K562 (cell line): ENCODE results near the gene ERBB4. TPM values are rescaled to one million over a fixed set of nuclear protein-coding genes. Genes with fewer than 3 reads are reported as not detected.

Experiments
- ATAC-seq: fragments of 200-7000 bp; cut with Tn5 transposase; 3 replicates; pipeline ENCODE4 v1.9.1; 2020; ENCODE audit warnings: moderate library complexity
- BruUV-seq: library from RNA; stranded (reverse); fragments of 400-500 nt; replicated peaks from 2 replicates; lab custom pipeline; 2021; lab: Mats Ljungman, UMichigan
- CTCF ChIA-PET: fragments of 300-600 bp; formaldehyde crosslinking; extraction: SDS; loops from one replicate; lab custom pipeline; 2021; ENCODE audit warnings: low intra/inter-chr PET ratio; lab: Yijun Ruan, JAX
- POLR2A ChIA-PET: fragments of 300-600, 350-650 bp; sonication (Branson Sonifier 250); formaldehyde crosslinking; extraction: SDS; loops from one replicate; lab custom pipeline; 2021; ENCODE audit warnings: antibody characterized with exemption, inconsistent platforms; lab: Yijun Ruan, JAX
- DNase-seq, 4 experiments: peaks; one replicate each; pipeline versions ENCODE4 v3.0.0 to v3.0.0-alpha.2; 2011 to 2018; ENCODE audit warnings: low spot score in 3 of 4, mixed read lengths in 3 of 4; ENCODE audit errors: extremely low read depth in 1 of 4
- FAIRE-seq: peaks from 2 replicates; lab custom pipeline; 2011; peaks lifted over from hg19 to GRCh38; lab: Jason Lieb, UNC
- H2AFZ ChIP-seq: 2 replicates; pipeline ENCODE4 v1.6.0; 2011; ENCODE audit warnings: low read depth, low read length, control low read depth, inconsistent platforms
- H3K27ac ChIP-seq: fragments of 200-600 bp; 3 replicates; pipeline ENCODE4 v1.8.0; 2011; ENCODE audit warnings: low read depth, mild to moderate bottlenecking, control low read depth, inconsistent platforms, low read length, moderate library complexity, mixed read lengths; ENCODE audit errors: extremely low read depth
- H3K27me3 ChIP-seq, 2 experiments: fragments of 300-600 bp in 1 of 2; 2 replicates in 1 of 2; 3 replicates in 1 of 2; pipeline versions ENCODE4 v1.6.0 to v1.8.0; 2011; ENCODE audit warnings: inconsistent platforms in 2 of 2, low read length in 2 of 2, mild to moderate bottlenecking in 1 of 2, mixed read lengths in 1 of 2, moderate library complexity in 1 of 2; ENCODE audit not compliant: control insufficient read depth in 2 of 2, insufficient read depth in 2 of 2
- H3K36me3 ChIP-seq: fragments of 300-600 bp; 3 replicates; pipeline ENCODE4 v1.8.0; 2011; ENCODE audit warnings: mild to moderate bottlenecking, low read length, inconsistent platforms; ENCODE audit not compliant: control insufficient read depth, insufficient read depth
- H3K4me1 ChIP-seq, 2 experiments: fragments of 200-600 bp in 1 of 2; replicated peaks in 1 of 2; 2 replicates in 1 of 2; 3 replicates in 1 of 2; pipeline versions ENCODE4 v1.5.1 to v1.8.0; 2011; ENCODE audit warnings: inconsistent platforms in 2 of 2, low read length in 2 of 2, mild to moderate bottlenecking in 1 of 2, mixed read lengths in 1 of 2, moderate library complexity in 1 of 2; ENCODE audit not compliant: control insufficient read depth in 2 of 2, insufficient read depth in 2 of 2
- H3K4me2 ChIP-seq: 2 replicates; pipeline ENCODE4 v1.6.1; 2011; ENCODE audit warnings: low read length, control low read depth, inconsistent platforms, mixed read lengths; ENCODE audit not compliant: insufficient read depth
- H3K4me3 ChIP-seq: fragments of 200-600 bp; sonication (generic), shearing (Covaris generic); 2 replicates; pipeline ENCODE4 v1.5.1; 2016; ENCODE audit warnings: control low read depth, inconsistent platforms
- H3K79me2 ChIP-seq: fragments of 200-600 bp; 3 replicates; pipeline ENCODE4 v1.8.0; 2011; ENCODE audit warnings: low read length, inconsistent platforms; ENCODE audit not compliant: control insufficient read depth, insufficient read depth
- H3K9ac ChIP-seq, 2 experiments: 2 replicates each; pipeline versions ENCODE4 v1.6.0 to v1.6.1; 2011; ENCODE audit warnings: low read depth in 2 of 2, low read length in 2 of 2, control low read depth in 1 of 2, inconsistent platforms in 1 of 2, mild to moderate bottlenecking in 1 of 2, mixed read lengths in 1 of 2; ENCODE audit not compliant: insufficient read depth in 1 of 2
- H3K9me1 ChIP-seq: one replicate; pipeline ENCODE4 v1.6.0; 2011; ENCODE audit warnings: inconsistent platforms, mild to moderate bottlenecking, low read length, moderate library complexity; ENCODE audit not compliant: control insufficient read depth, insufficient read depth
- H3K9me3 ChIP-seq: replicated peaks from 2 replicates; pipeline ENCODE4 v1.5.1; 2011; ENCODE audit warnings: low read depth, low read length, inconsistent platforms; ENCODE audit not compliant: control insufficient read depth, insufficient read depth
- H4K20me1 ChIP-seq: replicated peaks from 2 replicates; pipeline ENCODE4 v1.6.1; 2011; ENCODE audit warnings: low read length, inconsistent platforms, mixed read lengths; ENCODE audit not compliant: control insufficient read depth, insufficient read depth
- CCNT2 ChIP-seq: IDR thresholded peaks from 2 replicates; pipeline ENCODE4 v1.6.1; 2011; ENCODE audit warnings: borderline replicate concordance, low read depth, mild to moderate bottlenecking, moderate library complexity, mixed read lengths, low read length; ENCODE audit not compliant: insufficient read length; ENCODE audit errors: extremely low read depth
- KLF16 ChIP-seq: IDR thresholded peaks from 2 replicates; pipeline ENCODE4 v1.6.1; 2016; ENCODE audit warnings: antibody characterized with exemption
- MTF1 ChIP-seq: fragments of 250-450 bp; sonication (Bioruptor Pico); IDR thresholded peaks from 2 replicates; pipeline ENCODE4 v1.9.0; 2021; ENCODE audit warnings: moderate library complexity, mild to moderate bottlenecking, inconsistent platforms, borderline replicate concordance
- PRPF4 ChIP-seq: fragments of 200-400 bp; formaldehyde crosslinking; IDR thresholded peaks from one replicate; pipeline ENCODE4 v1.6.1; 2017; ENCODE audit warnings: low read length, low read depth, mild to moderate bottlenecking; ENCODE audit not compliant: insufficient read depth, poor library complexity, severe bottlenecking
- PTTG1 ChIP-seq: fragments of 450-650 bp; IDR thresholded peaks from 2 replicates; pipeline ENCODE4 v1.6.1; 2016; ENCODE audit warnings: low read depth, mild to moderate bottlenecking, missing genetic modification characterization, missing compliant biosample characterization
- SPI1 ChIP-seq: IDR thresholded peaks from 2 replicates; pipeline ENCODE4 v1.6.1; 2011; ENCODE audit warnings: low read depth, low read length, control low read depth, borderline replicate concordance
- STAG1 ChIP-seq: sonication (generic); formaldehyde crosslinking; IDR thresholded peaks from 2 replicates; pipeline ENCODE4 v1.5.0; 2020; ENCODE audit warnings: missing genetic modification reagents, borderline replicate concordance
- TAF1 ChIP-seq: IDR thresholded peaks from 2 replicates; pipeline ENCODE4 v1.6.1; 2011; ENCODE audit warnings: mild to moderate bottlenecking, low read length, moderate library complexity; ENCODE audit not compliant: insufficient read depth, control insufficient read depth, severe bottlenecking; ENCODE audit errors: extremely low read depth
- TBL1XR1 ChIP-seq, 2 experiments: IDR thresholded peaks; 2 replicates each; pipeline ENCODE4 v1.6.1; 2012; ENCODE audit warnings: improper control_type of control experiment in 2 of 2, low read length in 2 of 2, mild to moderate bottlenecking in 1 of 2
- ZKSCAN3 ChIP-seq: fragments of 250-450 bp; sonication (Bioruptor Pico); IDR thresholded peaks from 2 replicates; pipeline ENCODE4 v1.4.0; 2020
- WGBS: fragments of 100-300 bp; shearing (Covaris generic); methylation state at CpG from one replicate; pipeline ENCODE4 v1.1.6; 2016; ENCODE audit warnings: low coverage, mixed read lengths; ENCODE audit not compliant: insufficient coverage; ENCODE audit errors: missing lambda C conversion rate; 5-methylcytosine and 5-hydroxymethylcytosine counted together
- in situ Hi-C: fragments of 300-500 bp; cut with MboI; formaldehyde crosslinking; loops from 4 replicates; pipeline ENCODE4 v1.15.0; 2018; ENCODE audit warnings: inconsistent platforms, mixed read lengths
- intact Hi-C: fragments of 100-400 bp; cut with micrococcal nuclease; formaldehyde crosslinking; loops from 2 replicates; pipeline ENCODE4 v1.14.2; 2022
- polyA plus RNA-seq, 8 experiments: library from polyadenylated mRNA; depleted of rRNA in 4 of 8; stranded (reverse) in 5 of 8; unstranded in 3 of 8; fragments of >200 nt; fragmentation: Nextera tagmentation in 2 of 8; fragmentation: Illumina TruSeq in 1 of 8; extraction: Ambion mirVana in 2 of 8; extraction: Trizol in 1 of 8; gene quantifications; 2 replicates each; pipeline versions ENCODE4 v1.2.1 to v1.2.3, GENCODE V29; 2011 to 2014; ENCODE audit warnings: inconsistent platforms in 1 of 8, missing spikeins in 1 of 8
- total RNA-seq, 7 experiments: library from RNA; depleted of rRNA in 6 of 7; stranded (reverse); fragments of >200 nt in 6 of 7; fragmentation: Illumina TruSeq in 2 of 7; extraction: Trizol in 2 of 7; gene quantifications; 2 replicates each; pipeline versions ENCODE4 v1.2.1 to v1.2.3, GENCODE V29; 2011 to 2021; ENCODE audit warnings: low replicate concordance in 1 of 7

Gene ERBB4
- total and polyA plus RNA-seq, 9 of the 15 experiments (the other 6 are each of a cell fraction or from before 2014, with no cell fraction given), result not detected

DNA sequence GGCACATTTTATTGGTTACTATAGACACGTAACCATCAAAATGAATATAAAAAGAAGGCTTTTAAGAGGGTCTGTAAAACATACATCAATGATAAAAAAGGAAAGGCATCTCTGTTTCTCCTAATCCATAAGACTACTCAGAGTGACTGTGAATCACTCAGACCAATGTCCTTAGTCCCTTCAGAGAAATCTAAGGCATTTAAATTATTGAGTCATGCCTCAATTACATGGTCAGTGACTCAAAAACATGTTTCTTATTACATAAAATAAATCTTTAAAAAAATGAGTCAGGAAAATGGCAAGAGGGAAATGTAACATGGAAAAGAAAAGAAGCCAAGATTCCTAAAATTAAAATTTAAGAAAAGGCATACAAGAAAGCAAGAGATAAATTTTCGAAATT is 146.6 kb downstream of the ERBB4 start:
- 0% methylated on average over 2 of the region's 2 CpGs for WGBS
- intact Hi-C loops, result no loop called here
- Histone ChIP-seq H3K9me3 (no peaks in the 10 kb centered on the region), H3K27me3 (no peaks in the 10 kb centered on the region), H3K9ac (no peak overlapping the region), H3K9me1 (no peaks in the 10 kb centered on the region), H4K20me1 (no peaks in the 10 kb centered on the region), H3K4me1 (no peaks in the 10 kb centered on the region), H3K4me2 (no peak overlapping the region), H3K4me3 (no peak overlapping the region), H3K27ac (no peak overlapping the region), H3K36me3 (no peaks in the 10 kb centered on the region), H2AFZ (no peak overlapping the region), H3K79me2 (no peaks in the 10 kb centered on the region)
- ATAC-seq (no peak), DNase-seq (no peak), FAIRE-seq (no peak)
- TF ChIP-seq TAF1 (no peak), STAG1 (CRISPR knock-in tag) (no peak), PRPF4 (no peak), SPI1 (no peak), MTF1 (CRISPR knock-in tag) (no peak), TBL1XR1 (IDR thresholded peaks at IDR 0.05; ENCODE audit: low read length in 2 of 2) (no peak), CCNT2 (no peak), PTTG1 (no peak), KLF16 (no peak), ZKSCAN3 (no peak)
- in situ Hi-C loops, result no loop called here
- CTCF ChIA-PET, result no interaction called here
- POLR2A ChIA-PET, result no interaction called here
- no TSS peak for BruUV-seq
